IPS-18a (cell line): ENCODE measurements around the gene TLL2.
A peak's percentile ranks its signal among the peaks of the same experiment; 100 is the strongest.
"Not testable (repeated sequence)": the region's sequence is repeated elsewhere in the genome, so short reads cannot be mapped to it uniquely, and the experiment has no call there.

Experiments
- H3K27ac ChIP-seq: one replicate; pipeline ENCODE4 v1.5.1; 2013; ENCODE audit warnings: low read length
- H3K27me3 ChIP-seq: one replicate; pipeline ENCODE4 v1.6.1; 2013; ENCODE audit warnings: mild to moderate bottlenecking, low read length; ENCODE audit not compliant: control insufficient read depth, insufficient read depth
- H3K36me3 ChIP-seq: one replicate; pipeline ENCODE4 v1.6.1; 2013; ENCODE audit warnings: low read depth, low read length; ENCODE audit not compliant: control insufficient read depth
- H3K4me1 ChIP-seq: one replicate; pipeline ENCODE4 v1.6.1; 2013; ENCODE audit warnings: low read depth, low read length; ENCODE audit not compliant: control insufficient read depth
- H3K4me3 ChIP-seq: one replicate; pipeline ENCODE4 v1.5.1; 2013; ENCODE audit warnings: low read length
- H3K9ac ChIP-seq: one replicate; pipeline ENCODE4 v1.6.1; 2013; ENCODE audit warnings: mild to moderate bottlenecking, low read length, moderate library complexity
- H3K9me3 ChIP-seq: one replicate; pipeline ENCODE4 v1.6.1; 2013; ENCODE audit warnings: low read depth, low read length; ENCODE audit not compliant: control insufficient read depth

TLL2 gene

GRCh38 chr10:96513698-96514561 lies at the start of gene TLL2:
Gene TLL2, minus strand, starts transcription at chr10:96513926. Its CDS starts 241 bp downstream, at chr10:96513685.
- Histone ChIP-seq H3K36me3 (no peaks in the 10 kb centered on the region), H3K27me3 (peaks cover 40% of the 10 kb centered on the region), H3K27ac (no peak within 1 kb of the TSS), H3K4me3 (peak within 1 kb of the TSS; percentile 70), H3K4me1 (peaks cover 31% of the 10 kb centered on the region), H3K9ac (no peak within 1 kb of the TSS), H3K9me3 (no peaks in the 10 kb centered on the region)

DNA sequence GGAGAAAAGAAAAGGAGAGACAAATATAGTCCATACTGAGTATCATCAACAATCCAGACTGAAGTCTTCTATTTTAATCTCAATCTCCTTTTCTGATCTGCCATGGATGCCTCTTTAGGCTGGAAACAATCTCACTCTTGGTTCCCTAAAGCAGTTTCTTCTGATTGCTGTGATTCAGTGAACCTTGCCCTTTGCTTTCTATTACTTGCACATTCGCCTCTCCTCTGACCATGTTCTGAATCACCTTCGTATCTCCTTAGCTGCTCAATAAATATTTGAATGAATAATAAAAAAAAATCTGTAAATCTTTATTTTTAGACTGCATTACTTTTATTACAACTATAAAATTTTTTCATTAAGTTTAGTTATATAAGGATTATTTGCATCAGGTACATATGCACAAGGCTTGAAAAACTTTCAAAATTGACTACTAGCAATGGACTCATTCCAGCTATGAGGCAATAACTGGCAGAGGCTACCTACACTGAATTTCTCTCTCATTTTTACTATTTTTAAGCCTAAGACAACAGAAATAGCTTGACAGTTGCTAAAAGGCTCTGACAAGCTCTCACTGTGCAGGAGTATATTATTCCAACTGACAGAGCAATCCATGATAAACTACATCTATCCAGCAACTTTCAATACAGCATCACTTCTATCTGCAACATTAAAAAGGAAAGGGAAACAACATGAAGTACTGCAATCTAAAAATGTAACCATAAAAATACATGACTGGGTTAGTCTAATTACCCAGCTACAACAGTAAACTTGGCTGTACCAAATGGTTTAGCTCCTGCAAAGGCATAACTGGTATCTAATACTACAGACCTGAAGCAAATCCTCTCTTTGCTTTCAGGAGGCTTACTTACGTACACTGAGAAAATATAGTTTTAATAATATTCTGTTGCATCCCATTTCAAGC lies 47.5 kb upstream of the TLL2 start:
- Histone ChIP-seq H3K27me3 (no peaks in the 10 kb centered on the region), H3K36me3 (peaks cover 55% of the 10 kb centered on the region), H3K4me1 (no peaks in the 10 kb centered on the region), H3K27ac (no peak overlapping the region), H3K9ac (no peak overlapping the region), H3K9me3 (no peaks in the 10 kb centered on the region), H3K4me3 (no peak overlapping the region)

DNA sequence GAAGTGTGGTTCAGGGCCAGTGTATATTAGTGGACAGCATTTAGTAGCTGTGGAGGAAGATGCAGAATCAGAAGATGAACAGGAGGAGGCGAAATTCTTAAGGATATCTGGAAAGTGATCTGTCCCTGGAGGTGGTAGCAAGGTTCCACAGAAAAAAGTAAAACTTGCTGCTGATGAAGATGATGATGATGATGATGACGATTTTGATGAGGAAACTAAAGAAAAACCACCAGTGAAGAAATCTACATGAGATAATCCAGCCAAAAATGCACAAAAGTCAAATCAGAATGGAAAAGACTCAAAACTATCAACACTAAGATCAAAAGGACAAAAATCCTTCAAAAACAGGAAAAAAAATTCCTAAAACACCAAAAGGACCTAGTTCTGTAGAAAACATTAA lies 46.8 kb upstream of the TLL2 start:
- Histone ChIP-seq H3K4me1 (no peaks in the 10 kb centered on the region), H3K9ac (no peak overlapping the region), H3K36me3 (peaks cover 55% of the 10 kb centered on the region), H3K4me3 (no peak overlapping the region), H3K27ac (no peak overlapping the region), H3K9me3 (no peaks in the 10 kb centered on the region), H3K27me3 (no peaks in the 10 kb centered on the region)

- Histone ChIP-seq H3K9ac (no peak overlapping the region), H3K36me3 (peaks cover 60% of the 10 kb centered on the region), H3K27me3 (no peaks in the 10 kb centered on the region), H3K27ac (no peak overlapping the region), H3K9me3 (no peaks in the 10 kb centered on the region), H3K4me1 (no peaks in the 10 kb centered on the region), H3K4me3 (no peak overlapping the region)
These were observed 42.3 kb upstream of the TLL2 start for GRCh38 chr10:96556003-96556402.

DNA sequence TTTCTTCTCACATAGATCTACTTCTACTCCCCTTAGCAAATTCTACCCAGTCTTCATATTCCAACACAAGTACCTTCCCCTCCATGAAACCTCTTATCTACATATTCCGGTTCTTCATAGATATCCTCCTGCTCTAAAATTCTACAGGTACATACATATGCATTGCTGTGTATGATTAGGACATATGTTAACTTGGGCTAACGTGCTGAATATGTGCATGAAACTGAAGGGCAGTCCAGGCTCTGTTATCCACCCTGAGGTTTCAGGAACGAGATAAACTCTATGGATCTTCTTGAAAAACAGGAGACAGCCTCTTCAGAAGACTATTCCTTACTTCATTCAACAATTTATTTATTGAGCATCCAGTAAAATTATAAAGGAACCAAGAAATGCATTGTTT lies 41.6 kb upstream of the TLL2 start:
- Histone ChIP-seq H3K36me3 (peaks cover 61% of the 10 kb centered on the region), H3K4me1 (no peaks in the 10 kb centered on the region), H3K27me3 (no peaks in the 10 kb centered on the region), H3K9me3 (no peaks in the 10 kb centered on the region), H3K27ac (no peak overlapping the region), H3K9ac (no peak overlapping the region), H3K4me3 (no peak overlapping the region)

GRCh38 chr10:96548589-96548988 lies 34.9 kb upstream of the TLL2 start:
- H3K36me3 ChIP-seq = peaks cover 71% of the 10 kb centered on the region

GRCh38 chr10:96545558-96545957 lies 31.8 kb upstream of the TLL2 start:
- H3K27ac ChIP-seq, H3K9ac ChIP-seq, H3K9me3 ChIP-seq, H3K4me3 ChIP-seq, H3K4me1 ChIP-seq, H3K27me3 ChIP-seq: not testable (repeated sequence)
- H3K36me3 ChIP-seq = peaks cover 57% of the 10 kb centered on the region

More at GRCh38 chr10:96548589-96548988, 34.9 kb upstream of the TLL2 start:
- H3K27me3 ChIP-seq = no peaks in the 10 kb centered on the region
- H3K27ac ChIP-seq = no peak overlapping the region
- H3K4me1 ChIP-seq = no peaks in the 10 kb centered on the region
- no peak overlapping the region for H3K4me3 ChIP-seq
- no peaks in the 10 kb centered on the region for H3K9me3 ChIP-seq
- no peak overlapping the region for H3K9ac ChIP-seq

- no peak overlapping the region for H3K4me3 ChIP-seq
- peaks cover 45% of the 10 kb centered on the region for H3K36me3 ChIP-seq
- H3K9ac ChIP-seq = no peak overlapping the region
- H3K27ac ChIP-seq = no peak overlapping the region
- H3K4me1 ChIP-seq = no peaks in the 10 kb centered on the region
- no peaks in the 10 kb centered on the region for H3K27me3 ChIP-seq
- H3K9me3 ChIP-seq = no peaks in the 10 kb centered on the region
These were observed 28.2 kb upstream of the TLL2 start for GRCh38 chr10:96541921-96542320.

- Histone ChIP-seq H3K4me1 (no peaks in the 10 kb centered on the region), H3K4me3 (no peak overlapping the region), H3K9ac (no peak overlapping the region), H3K36me3 (peaks cover 33% of the 10 kb centered on the region), H3K9me3 (no peaks in the 10 kb centered on the region), H3K27ac (no peak overlapping the region), H3K27me3 (no peaks in the 10 kb centered on the region)
These were observed 26.5 kb upstream of the TLL2 start for GRCh38 chr10:96540240-96540639.

GRCh38 chr10:96538683-96539082 lies 25.0 kb upstream of the TLL2 start:
- peaks cover 29% of the 10 kb centered on the region for H3K36me3 ChIP-seq
- H3K9me3 ChIP-seq = no peaks in the 10 kb centered on the region
- H3K4me3 ChIP-seq = no peak overlapping the region
- no peaks in the 10 kb centered on the region for H3K27me3 ChIP-seq
- H3K9ac ChIP-seq = no peak overlapping the region
- H3K4me1 ChIP-seq = no peaks in the 10 kb centered on the region
- no peak overlapping the region for H3K27ac ChIP-seq

DNA sequence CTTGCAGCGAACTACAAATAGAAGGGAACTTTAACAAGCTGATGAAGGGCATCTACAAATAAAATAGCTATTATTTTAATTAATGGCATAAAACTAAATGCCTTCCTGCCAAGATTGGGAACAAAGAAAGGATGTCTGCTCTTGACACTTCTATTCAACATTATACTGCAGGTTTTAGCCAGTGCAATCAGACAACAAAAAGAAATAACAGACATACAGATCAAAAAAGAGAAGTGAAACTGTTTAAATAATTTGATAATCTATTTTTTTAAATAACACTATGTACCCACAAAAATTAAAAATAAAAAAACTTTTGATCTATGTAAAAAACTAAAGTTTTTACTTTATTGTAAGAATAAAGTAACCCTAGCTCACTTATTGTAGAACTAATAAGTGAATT lies 22.4 kb upstream of the TLL2 start:
- Histone ChIP-seq H3K9ac (no peak overlapping the region), H3K27ac (no peak overlapping the region), H3K36me3 (peaks cover 23% of the 10 kb centered on the region), H3K9me3 (no peaks in the 10 kb centered on the region), H3K4me3 (no peak overlapping the region), H3K27me3 (no peaks in the 10 kb centered on the region), H3K4me1 (no peaks in the 10 kb centered on the region)
